Activated CD4-positive, alpha-beta T cell treated with anti-CD3 and anti-CD28 coated beads, Interleukin-2, amount 10 ng/mL, durations not matched to agents 24 days and 14 days (primary cell): ENCODE results near the gene GCAT. TPM values are rescaled to one million over a fixed set of nuclear protein-coding genes. Genes with fewer than 3 reads are reported as not detected.

Source experiments
- DNase-seq: peaks from one replicate; pipeline ENCODE4 v3.0.0; 2022
- H3K27ac Mint-ChIP-seq: one replicate; pipeline ENCODE4 v1.8.0; 2022; ENCODE audit warnings: mild to moderate bottlenecking, mixed read lengths
- H3K27me3 Mint-ChIP-seq: one replicate; pipeline ENCODE4 v1.8.0; 2022; ENCODE audit warnings: mixed read lengths
- H3K36me3 Mint-ChIP-seq: one replicate; pipeline ENCODE4 v1.8.0; 2022; ENCODE audit warnings: low read depth, mild to moderate bottlenecking, mixed read lengths
- H3K4me1 Mint-ChIP-seq: one replicate; pipeline ENCODE4 v1.8.0; 2021; ENCODE audit warnings: mixed read lengths
- H3K4me3 Mint-ChIP-seq: one replicate; pipeline ENCODE4 v1.8.0; 2022; ENCODE audit warnings: mild to moderate bottlenecking, moderate library complexity, mixed read lengths
- H3K9me3 Mint-ChIP-seq: one replicate; pipeline ENCODE4 v1.8.0; 2021; ENCODE audit warnings: mixed read lengths
- intact Hi-C: fragments of 100-400 bp; cut with micrococcal nuclease; formaldehyde crosslinking; loops from one replicate; pipeline ENCODE4 v1.15.1; 2023
- total RNA-seq: library from RNA; stranded (reverse); gene quantifications from 2 replicates; pipeline ENCODE4 v1.2.3, GENCODE V29; 2022

GCAT gene
- total RNA-seq: 27.7 and 28.9 TPM in 2 replicates

DNA sequence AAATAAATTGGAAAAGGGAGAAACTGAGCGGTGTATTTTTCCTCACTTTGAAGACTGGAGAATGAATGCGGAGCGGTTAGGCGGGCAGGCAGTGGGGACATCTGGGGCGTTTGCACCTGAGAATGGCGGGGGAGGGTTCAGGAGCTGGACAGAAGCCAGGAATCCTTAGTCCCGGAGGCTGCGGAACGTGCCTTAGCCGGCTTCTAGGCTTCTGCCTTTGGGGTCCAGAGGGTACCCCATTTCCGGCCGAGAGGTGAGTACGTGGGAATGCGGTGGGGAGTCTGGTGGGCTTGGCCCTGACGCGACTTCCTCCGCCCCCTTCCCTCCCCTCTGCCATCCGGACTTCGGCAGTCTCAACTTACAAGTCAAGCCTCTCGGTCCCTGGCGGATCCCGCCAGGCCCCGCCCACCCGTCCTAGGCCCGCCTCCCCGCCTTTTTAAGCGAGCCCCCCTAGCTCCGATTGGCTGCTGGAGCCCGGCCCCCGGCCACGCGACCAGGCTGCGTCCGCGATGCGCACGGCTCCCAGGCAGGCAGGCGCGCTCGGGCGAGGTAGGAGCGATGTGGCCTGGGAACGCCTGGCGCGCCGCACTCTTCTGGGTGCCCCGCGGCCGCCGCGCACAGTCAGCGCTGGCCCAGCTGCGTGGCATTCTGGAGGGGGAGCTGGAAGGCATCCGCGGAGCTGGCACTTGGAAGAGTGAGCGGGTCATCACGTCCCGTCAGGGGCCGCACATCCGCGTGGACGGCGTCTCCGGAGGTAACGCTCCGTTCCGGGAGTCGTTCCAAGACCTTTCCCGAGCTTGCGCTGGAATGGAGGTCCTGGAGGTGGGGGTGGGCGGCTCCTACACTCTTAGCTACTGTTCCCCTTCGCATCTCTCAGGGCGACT, at the start of gene GCAT:
TSS of gene GCAT (plus strand) at position 525 of the 884 bp plus-strand sequence. CDS start at position 559, 34 bp downstream.
- Mint-ChIP-seq H3K27ac (peak within 1 kb of the TSS; percentile 15), H3K4me1 (peaks cover 36% of the 10 kb centered on the region)

DNA sequence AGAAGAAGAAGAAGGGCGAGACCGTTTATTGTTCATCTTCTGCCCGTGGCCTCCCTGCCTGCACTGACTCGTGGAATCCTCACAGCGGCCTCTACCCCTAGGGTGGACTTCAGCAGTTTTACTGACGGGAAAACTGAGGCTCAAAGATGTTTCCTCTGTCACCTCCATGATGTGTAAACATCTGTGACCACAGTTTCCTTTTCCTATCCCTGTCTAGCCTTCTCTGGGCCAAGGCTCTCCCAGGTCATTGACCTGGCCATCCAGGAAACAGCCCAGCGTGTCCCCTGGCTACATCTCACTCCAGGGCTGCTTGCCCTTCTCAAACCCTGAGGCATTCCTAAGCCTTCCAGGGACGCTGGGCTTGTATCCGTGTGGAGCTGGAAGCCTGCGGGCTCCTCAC, 49.0 kb upstream of the GCAT start:
- no peaks in the 10 kb centered on the region for H3K9me3 Mint-ChIP-seq
- peaks cover 7% of the 10 kb centered on the region for H3K4me1 Mint-ChIP-seq
- no peak for DNase-seq
- H3K27me3 Mint-ChIP-seq: no peaks in the 10 kb centered on the region
- peaks cover 29% of the 10 kb centered on the region for H3K36me3 Mint-ChIP-seq
- intact Hi-C loops: no loop called here
- no peak overlapping the region for H3K4me3 Mint-ChIP-seq
- no peak overlapping the region for H3K27ac Mint-ChIP-seq

More for the DNA sequence above, at the start of gene GCAT:
- peak within 1 kb of the TSS; percentile 94 for H3K4me3 Mint-ChIP-seq
- intact Hi-C loops: loop anchor here (1.0 to 5.0 kb wide), 5 partner anchors 10 to 200 kb away; partner anchors contain the start of genes ANKRD54, C22orf23, GGA1 and LGALS1
- peaks cover 5% of the 10 kb centered on the region for H3K36me3 Mint-ChIP-seq
- peak; percentile 97 for DNase-seq
- H3K27me3 Mint-ChIP-seq: peaks cover 23% of the 10 kb centered on the region
- H3K9me3 Mint-ChIP-seq: no peaks in the 10 kb centered on the region

DNA sequence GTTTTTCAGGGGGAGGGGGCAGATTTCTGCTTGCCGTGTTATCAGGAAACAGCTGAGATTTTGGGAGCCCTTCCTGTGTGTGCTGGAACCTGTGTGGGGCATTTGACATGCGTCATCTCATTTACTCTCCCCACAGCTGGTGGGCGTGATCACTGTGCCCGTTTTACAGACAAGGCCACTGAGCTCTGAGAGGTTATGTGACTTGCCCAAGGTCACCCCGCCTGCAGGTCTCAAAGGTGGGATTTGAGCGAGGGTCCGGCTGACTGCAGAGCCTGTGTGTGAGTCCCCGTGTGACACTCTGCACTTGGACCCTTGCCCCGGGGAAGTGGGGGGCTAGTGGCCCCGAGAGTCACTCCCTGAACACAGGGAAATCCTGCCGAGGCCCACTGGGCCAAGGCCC, 48.5 kb upstream of the GCAT start:
- Mint-ChIP-seq H3K27me3 (no peaks in the 10 kb centered on the region), H3K9me3 (no peaks in the 10 kb centered on the region), H3K36me3 (peaks cover 33% of the 10 kb centered on the region), H3K27ac (no peak overlapping the region), H3K4me3 (no peak overlapping the region), H3K4me1 (peaks cover 7% of the 10 kb centered on the region)
- no peak for DNase-seq
- intact Hi-C loops: no loop called here

DNA sequence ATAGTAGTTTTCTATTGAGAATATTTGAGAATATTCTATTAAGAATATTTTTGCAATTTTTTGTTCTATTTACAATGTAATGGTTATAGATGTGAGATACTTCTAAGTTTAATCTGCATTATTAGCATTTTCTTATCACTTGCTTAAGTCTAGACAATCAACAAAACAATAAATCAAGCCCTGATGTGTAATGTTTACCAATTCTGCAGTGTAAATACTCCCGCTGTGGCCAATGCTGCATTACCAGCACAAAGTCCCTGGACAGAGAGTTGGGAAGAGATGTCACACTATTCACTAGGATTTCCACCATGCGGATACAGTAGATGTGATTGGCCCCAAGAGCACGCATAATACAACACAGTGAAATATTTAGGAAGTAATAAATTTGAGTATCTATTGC, 47.6 kb upstream of the GCAT start:
- H3K4me1 Mint-ChIP-seq: peaks cover 7% of the 10 kb centered on the region
- intact Hi-C loops: no loop called here
- H3K36me3 Mint-ChIP-seq: peaks cover 28% of the 10 kb centered on the region
- H3K27me3 Mint-ChIP-seq: no peaks in the 10 kb centered on the region
- no peak for DNase-seq
- no peak overlapping the region for H3K27ac Mint-ChIP-seq
- no peak overlapping the region for H3K4me3 Mint-ChIP-seq
- no peaks in the 10 kb centered on the region for H3K9me3 Mint-ChIP-seq

DNA sequence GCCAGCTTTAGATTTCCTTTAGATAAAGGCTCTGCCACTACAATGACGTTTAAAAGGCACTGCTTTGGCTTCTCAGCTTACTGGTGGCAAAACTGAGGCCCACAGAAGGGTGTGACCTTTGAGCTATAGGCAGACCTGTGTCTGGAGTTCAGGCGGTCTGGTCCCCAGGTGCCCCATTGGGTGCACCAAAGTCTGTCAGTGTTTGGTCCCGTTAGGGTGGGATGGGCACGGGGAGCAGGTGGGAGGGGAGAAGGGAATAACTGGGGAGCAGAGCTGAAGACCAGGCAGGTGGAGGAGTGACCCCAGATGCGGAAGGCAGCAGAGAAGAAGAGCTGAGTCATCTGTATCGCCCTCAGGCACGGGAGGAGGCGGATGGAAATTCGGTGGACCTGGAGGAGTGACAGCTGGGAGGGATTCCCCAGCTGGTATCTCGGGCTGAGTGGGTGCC, 45.3 kb upstream of the GCAT start:
- no peaks in the 10 kb centered on the region for H3K27me3 Mint-ChIP-seq
- H3K4me3 Mint-ChIP-seq: no peak overlapping the region
- intact Hi-C loops: no loop called here
- H3K4me1 Mint-ChIP-seq: peaks cover 7% of the 10 kb centered on the region
- no peaks in the 10 kb centered on the region for H3K9me3 Mint-ChIP-seq
- no peak for DNase-seq
- peak overlapping the region; percentile 45 for H3K27ac Mint-ChIP-seq
- peaks cover 20% of the 10 kb centered on the region for H3K36me3 Mint-ChIP-seq

DNA sequence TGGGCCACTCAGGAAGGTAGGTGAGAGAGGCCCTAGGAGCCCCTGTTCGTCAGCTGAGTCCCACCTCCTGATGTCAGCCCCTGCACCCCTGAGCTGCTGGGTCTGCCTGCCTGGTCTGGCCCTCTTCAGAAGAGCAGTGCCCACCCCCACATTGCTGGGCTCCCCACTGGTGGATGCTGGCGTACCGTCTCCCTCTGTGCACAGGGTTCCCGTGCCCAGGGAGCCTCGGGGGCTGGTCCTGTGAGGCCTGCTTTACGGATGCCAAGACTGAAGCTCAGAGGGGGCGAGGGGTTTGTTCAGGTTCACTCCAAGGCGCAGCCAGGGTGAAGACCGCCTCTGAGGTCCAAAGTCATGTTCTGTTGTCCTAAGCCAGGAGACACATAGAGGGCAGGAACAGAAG, 44.7 kb upstream of the GCAT start:
- no peak for DNase-seq
- Mint-ChIP-seq H3K4me1 (peaks cover 7% of the 10 kb centered on the region), H3K4me3 (no peak overlapping the region), H3K27ac (no peak overlapping the region), H3K36me3 (peaks cover 20% of the 10 kb centered on the region), H3K9me3 (no peaks in the 10 kb centered on the region), H3K27me3 (no peaks in the 10 kb centered on the region)
- intact Hi-C loops: no loop called here

DNA sequence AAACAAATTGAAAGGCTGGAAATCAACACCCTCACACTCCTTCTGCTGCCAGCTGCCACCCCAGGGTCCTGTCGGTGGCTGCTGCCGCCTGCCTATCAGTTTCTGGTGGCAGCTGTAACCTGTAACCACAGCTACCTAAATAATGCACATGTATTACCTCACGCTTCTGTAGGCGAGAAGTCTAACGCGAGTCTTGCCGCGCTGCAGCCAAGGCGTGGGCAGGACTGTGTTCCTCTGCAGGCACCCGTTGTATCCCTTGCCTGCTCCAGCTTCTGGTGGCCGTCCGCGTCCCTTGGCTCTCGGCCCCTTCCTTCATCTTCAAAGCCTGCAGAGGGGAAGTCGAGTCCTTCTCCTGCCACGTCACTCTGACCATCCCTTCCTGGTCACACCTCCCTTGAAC, 44.1 kb upstream of the GCAT start:
- intact Hi-C loops: no loop called here
- H3K4me3 Mint-ChIP-seq: no peak overlapping the region
- no peak overlapping the region for H3K27ac Mint-ChIP-seq
- no peaks in the 10 kb centered on the region for H3K9me3 Mint-ChIP-seq
- H3K4me1 Mint-ChIP-seq: peaks cover 4% of the 10 kb centered on the region
- H3K27me3 Mint-ChIP-seq: no peaks in the 10 kb centered on the region
- DNase-seq: no peak
- H3K36me3 Mint-ChIP-seq: peaks cover 14% of the 10 kb centered on the region

DNA sequence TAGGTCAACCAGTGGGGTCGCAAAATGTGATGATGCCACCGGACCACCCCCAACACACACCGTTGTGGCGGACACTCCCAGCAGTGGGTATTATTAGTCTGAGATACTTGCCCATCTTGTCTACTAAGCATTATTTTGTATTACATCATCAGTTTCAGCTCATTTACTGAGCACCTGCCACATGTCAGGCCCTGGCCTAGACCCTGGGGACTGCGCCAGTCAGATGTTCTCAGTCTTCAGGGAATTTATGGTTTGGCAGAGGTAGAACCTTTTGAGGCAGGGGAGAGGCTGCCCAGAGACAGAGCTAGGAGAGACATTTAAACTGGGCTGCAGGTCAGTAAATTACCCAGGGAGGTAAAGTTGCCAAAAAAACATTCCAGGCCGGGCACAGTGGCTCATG, 43.1 kb upstream of the GCAT start:
- no peak for DNase-seq
- no peaks in the 10 kb centered on the region for H3K9me3 Mint-ChIP-seq
- H3K27ac Mint-ChIP-seq: no peak overlapping the region
- intact Hi-C loops: no loop called here
- H3K4me1 Mint-ChIP-seq: peaks cover 4% of the 10 kb centered on the region
- H3K4me3 Mint-ChIP-seq: no peak overlapping the region
- peaks cover 8% of the 10 kb centered on the region for H3K36me3 Mint-ChIP-seq
- no peaks in the 10 kb centered on the region for H3K27me3 Mint-ChIP-seq

DNA sequence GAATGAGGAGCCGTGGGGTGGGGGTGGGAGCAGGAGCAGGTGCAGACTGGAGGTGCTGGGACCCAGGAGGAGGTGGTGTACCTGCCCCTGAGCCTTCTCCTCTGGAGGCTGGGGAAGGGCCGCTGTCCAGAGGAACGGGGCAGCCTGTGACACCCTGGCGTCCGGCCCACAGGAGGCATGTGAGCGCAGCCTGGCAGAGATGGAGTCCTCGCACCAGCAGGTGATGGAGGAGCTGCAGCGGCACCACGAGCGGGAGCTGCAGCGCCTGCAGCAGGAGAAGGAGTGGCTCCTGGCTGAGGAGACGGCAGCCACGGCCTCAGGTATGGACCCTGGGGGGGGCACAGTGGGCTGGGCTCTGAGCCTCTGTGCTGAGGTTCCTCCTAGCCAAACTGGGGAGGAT, 42.2 kb upstream of the GCAT start:
- H3K9me3 Mint-ChIP-seq: no peaks in the 10 kb centered on the region
- DNase-seq: no peak
- peaks cover 6% of the 10 kb centered on the region for H3K36me3 Mint-ChIP-seq
- H3K27ac Mint-ChIP-seq: no peak overlapping the region
- intact Hi-C loops: no loop called here
- no peaks in the 10 kb centered on the region for H3K27me3 Mint-ChIP-seq
- no peak overlapping the region for H3K4me3 Mint-ChIP-seq
- H3K4me1 Mint-ChIP-seq: peaks cover 4% of the 10 kb centered on the region

DNA sequence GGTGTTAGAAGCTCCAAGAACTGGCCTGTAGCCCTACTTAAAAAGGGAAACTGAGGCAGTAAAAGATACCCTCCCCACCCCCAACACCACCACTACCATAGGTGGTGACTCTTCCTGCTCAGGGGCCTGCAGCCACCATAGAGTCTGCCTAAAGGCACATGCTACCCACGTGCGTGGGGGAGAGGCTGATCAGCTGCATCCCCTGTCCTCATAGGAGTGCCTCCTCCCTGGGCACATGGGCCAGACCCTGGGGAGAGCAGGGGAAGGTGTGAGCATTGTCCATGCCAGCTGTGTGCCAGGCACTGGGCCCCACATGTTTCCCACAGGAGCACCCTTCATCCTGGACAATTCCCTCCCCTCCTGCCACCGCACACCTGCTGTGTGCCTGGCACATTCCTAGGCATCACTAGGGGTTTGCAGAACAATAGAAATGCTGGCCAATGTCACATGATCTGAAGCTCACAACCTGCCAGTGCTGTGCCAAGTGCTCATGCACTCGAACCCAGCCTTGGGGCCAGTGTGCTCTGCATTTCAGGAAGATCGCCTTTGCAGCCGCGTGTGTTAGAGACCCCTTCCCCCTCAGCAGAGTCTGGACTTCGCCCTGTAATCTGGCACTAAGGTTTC, 41.7 kb upstream of the GCAT start:
- Mint-ChIP-seq H3K9me3 (no peaks in the 10 kb centered on the region), H3K36me3 (peaks cover 9% of the 10 kb centered on the region), H3K27ac (no peak overlapping the region), H3K4me1 (peaks cover 4% of the 10 kb centered on the region), H3K27me3 (no peaks in the 10 kb centered on the region), H3K4me3 (no peak overlapping the region)
- intact Hi-C loops: no loop called here
- no peak for DNase-seq

DNA sequence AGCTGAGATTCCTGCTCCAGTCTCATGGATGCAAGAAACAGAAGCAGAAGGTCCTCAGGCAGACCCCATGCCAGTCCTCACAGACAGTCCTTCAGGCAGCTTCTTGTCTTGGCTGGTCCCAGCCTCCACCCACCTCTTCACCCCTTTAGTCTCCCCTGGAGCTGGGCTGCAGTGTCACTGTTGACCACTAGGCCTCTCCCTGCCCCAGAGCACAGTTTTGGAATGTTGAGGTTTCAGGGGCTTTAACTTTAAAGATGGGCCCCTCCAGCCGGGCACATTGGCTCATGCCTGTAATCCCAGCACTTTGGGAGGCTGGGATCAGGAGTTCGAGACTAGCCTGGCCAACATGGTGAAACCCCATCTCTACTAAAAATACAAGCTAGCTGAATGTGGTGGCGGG, 39.5 kb upstream of the GCAT start:
- Mint-ChIP-seq H3K27me3 (no peaks in the 10 kb centered on the region), H3K36me3 (peaks cover 11% of the 10 kb centered on the region), H3K4me1 (no peaks in the 10 kb centered on the region), H3K9me3 (no peaks in the 10 kb centered on the region), H3K27ac (no peak overlapping the region), H3K4me3 (no peak overlapping the region)
- intact Hi-C loops: no loop called here
- no peak for DNase-seq

DNA sequence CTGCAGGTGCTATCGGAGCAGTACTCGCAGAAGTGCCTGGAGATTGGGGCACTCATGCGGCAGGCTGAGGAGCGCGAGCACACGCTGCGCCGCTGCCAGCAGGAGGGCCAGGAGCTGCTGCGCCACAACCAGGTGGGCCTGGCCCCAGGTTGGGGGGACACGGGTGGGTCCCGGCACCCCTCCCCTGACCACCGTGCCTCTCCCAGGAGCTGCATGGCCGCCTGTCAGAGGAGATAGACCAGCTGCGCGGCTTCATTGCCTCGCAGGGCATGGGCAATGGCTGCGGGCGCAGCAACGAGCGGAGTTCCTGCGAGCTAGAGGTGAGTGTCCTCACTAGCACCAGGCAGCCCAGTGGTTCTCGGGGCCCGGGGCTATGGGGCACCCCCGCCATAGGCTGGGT, 38.7 kb upstream of the GCAT start:
- Mint-ChIP-seq H3K36me3 (peaks cover 11% of the 10 kb centered on the region), H3K27me3 (no peaks in the 10 kb centered on the region), H3K9me3 (no peaks in the 10 kb centered on the region), H3K4me1 (no peaks in the 10 kb centered on the region), H3K27ac (no peak overlapping the region), H3K4me3 (no peak overlapping the region)
- intact Hi-C loops: no loop called here
- no peak for DNase-seq

DNA sequence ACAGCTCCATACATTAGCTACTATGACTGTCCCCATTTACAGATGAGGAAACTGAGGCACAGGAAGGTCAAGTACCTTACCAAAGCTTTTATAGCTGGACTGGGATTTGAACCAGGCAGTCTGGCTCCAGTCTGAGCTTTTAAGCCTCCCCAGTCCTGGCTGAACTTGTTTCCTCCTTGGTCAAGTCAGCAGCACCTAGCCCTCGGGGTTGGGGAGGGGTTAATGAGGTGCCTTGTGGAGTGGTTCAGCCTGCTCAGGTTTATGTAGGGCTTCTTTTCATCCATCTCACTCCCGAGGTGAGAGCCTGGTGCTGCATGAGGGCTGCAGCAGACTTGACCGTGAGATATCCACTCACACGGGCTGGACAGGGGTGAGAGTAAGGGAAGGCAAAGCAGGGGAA, 36.7 kb upstream of the GCAT start:
- no peaks in the 10 kb centered on the region for H3K4me1 Mint-ChIP-seq
- H3K36me3 Mint-ChIP-seq: peaks cover 10% of the 10 kb centered on the region
- no peak overlapping the region for H3K4me3 Mint-ChIP-seq
- intact Hi-C loops: no loop called here
- no peaks in the 10 kb centered on the region for H3K9me3 Mint-ChIP-seq
- DNase-seq: no peak
- no peak overlapping the region for H3K27ac Mint-ChIP-seq
- no peaks in the 10 kb centered on the region for H3K27me3 Mint-ChIP-seq

DNA sequence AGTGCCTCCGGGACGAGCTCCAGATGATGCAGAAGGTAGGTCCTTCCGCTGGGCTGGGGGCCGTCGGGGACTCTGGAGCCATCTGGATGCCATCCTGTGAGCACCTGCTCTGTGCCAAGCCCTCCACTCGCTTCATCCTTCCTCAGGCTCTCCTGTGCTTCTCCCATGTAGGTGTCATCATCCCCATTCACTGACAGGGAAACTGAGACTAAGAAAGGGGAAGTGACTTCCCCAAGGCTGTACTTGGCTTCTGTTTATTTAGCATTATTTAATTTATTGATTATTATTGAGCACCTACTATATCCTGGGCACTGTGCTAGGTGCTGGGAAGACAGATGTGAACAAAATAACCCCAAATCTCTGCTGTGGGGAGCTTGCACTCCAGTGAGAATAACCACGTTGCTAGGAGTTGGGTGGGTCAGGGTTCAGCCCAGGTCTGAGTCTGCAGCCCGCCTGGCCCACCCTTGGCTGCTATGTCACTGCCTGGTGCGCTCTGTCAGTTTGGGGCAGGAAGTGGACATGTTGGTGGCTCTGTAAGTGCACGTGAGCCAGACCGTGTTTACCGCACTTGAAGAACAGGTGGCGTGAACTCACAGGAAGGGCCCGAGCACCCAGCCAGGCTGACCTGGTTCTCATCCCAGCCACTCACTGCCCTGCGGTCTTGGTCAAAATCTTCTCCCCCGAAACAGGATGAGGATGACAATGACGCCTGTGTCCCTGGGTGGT, 35.9 kb upstream of the GCAT start:
- Mint-ChIP-seq H3K27ac (no peak overlapping the region), H3K4me3 (no peak overlapping the region), H3K27me3 (no peaks in the 10 kb centered on the region), H3K9me3 (no peaks in the 10 kb centered on the region), H3K4me1 (no peaks in the 10 kb centered on the region), H3K36me3 (peaks cover 10% of the 10 kb centered on the region)
- DNase-seq: no peak
- intact Hi-C loops: no loop called here
